UCSD-AML1 (cell line): ENCODE data around the gene FITM2.

Source experiments
- DNase-seq: peaks from one replicate; lab custom pipeline; 2025; ENCODE audit not compliant: unreplicated experiment; lab: John Stamatoyannopoulos, UW

Gene FITM2

DNA sequence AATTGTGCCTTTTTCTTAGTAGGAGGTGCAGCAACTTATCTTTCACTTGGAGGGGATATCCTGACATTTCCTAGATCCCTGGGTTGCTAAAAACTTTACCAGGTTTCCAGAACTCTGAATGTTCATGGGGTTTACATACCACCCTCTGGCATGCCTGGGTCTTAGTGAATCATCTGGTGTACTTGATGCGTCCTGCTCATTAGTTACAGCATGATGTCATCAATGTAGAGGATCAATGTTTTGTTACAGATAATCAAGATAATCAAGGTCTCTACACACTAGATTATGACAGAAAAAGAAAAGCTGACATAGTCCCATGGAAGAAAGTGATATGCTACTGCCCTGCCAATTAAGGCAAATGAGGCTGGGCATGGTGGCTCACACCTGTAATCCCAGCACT is 27.0 kb downstream of the FITM2 start:
- DNase-seq: no peak

GRCh38 chr20:44282192-44282591 is 28.8 kb downstream of the FITM2 start:
- no peak for DNase-seq

DNA sequence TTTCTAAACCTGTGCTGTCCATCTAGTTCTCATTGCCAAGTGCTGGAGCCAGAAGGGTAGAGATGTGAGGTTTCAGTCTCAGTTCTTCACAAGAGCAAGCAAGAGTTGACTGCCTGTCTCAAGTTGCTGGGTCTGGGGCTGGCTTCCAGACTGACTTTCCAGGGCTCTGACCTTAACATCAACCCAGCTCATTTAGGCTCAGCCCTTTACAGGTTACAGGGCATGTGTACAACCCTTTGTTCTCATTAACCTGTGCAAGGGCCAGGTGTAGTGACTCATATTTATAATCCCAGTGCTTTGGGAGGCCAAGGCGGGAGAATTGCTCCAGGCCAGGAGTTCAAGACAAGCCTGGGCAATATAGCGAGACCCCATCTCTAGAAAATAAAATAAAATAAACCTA is 30.6 kb downstream of the FITM2 start:
- DNase-seq: no peak

- DNase-seq: no peak
These were observed 31.8 kb downstream of the FITM2 start for GRCh38 chr20:44279228-44279627.

- DNase-seq: no peak
These were observed 36.5 kb downstream of the FITM2 start for GRCh38 chr20:44274303-44275017.

- no peak for DNase-seq
These were observed 37.5 kb downstream of the FITM2 start for GRCh38 chr20:44273231-44274215.

- no peak for DNase-seq
These were observed 38.9 kb downstream of the FITM2 start for GRCh38 chr20:44271915-44272663.

DNA sequence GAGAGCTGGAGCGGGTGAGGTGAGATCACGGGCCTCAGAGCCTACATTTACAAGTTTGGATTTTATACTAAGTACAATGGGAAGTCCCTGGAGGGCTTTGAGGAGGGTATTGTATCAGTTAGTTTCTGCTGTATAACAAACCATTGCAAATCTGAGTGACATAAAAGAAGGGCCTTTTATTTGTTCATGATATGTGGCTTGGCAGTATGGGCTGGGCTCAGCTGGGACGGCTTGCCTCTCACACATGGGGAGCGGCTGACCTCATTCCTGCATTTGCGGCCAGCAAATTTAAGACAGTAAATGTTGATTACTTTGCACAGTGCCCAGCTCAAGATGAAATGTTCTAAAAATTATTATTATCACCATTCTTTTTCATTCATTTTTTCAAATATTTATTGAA is 42.2 kb downstream of the FITM2 start:
- no peak for DNase-seq

DNA sequence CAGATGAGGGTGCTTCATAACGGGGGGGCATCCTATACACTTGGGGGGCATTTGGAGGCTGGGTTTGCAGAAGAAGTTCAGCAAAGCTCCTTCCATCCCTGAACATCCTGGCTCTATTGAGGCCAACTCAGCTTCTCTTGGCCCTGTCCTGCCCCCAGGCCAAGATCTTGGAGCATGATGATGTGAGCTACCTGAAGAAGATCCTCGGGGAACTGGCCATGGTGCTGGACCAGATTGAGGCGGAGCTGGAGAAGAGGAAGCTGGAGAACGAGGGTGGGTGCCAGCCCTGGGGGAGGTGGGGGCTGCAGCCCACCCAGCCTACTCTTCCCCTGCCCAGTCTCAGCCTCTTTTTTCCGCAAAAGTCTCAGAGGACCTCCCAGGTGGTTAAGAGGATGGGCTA is 46.7 kb downstream of the FITM2 start:
- peak; percentile 12 for DNase-seq

- no peak for DNase-seq
These were observed 52.6 kb downstream of the FITM2 start for GRCh38 chr20:44258226-44258890.

- DNase-seq: no peak
These were observed 54.0 kb downstream of the FITM2 start for GRCh38 chr20:44256961-44257360.

DNA sequence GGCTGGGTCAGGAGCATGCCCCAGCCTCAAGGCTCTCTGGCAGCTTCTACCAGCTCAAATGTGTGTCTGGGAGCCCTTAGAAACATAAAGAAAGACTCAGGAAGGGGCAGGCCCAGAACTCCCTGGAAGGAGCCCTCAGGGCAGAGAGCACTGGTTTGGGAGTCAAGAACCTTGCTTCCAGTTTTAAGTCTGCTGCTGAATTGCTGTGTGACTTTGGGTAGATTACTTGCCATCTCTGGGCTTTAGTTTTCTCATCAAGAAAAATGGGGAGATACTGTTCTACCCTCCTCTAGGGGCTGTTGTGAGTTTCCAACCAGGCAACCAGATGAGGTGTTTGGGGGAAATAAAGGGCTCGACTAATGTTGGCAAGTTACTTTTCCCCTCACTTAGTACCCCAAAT is 55.1 kb downstream of the FITM2 start:
- DNase-seq: no peak

- DNase-seq: no peak
These were observed 56.9 kb downstream of the FITM2 start for GRCh38 chr20:44254073-44254472.

DNA sequence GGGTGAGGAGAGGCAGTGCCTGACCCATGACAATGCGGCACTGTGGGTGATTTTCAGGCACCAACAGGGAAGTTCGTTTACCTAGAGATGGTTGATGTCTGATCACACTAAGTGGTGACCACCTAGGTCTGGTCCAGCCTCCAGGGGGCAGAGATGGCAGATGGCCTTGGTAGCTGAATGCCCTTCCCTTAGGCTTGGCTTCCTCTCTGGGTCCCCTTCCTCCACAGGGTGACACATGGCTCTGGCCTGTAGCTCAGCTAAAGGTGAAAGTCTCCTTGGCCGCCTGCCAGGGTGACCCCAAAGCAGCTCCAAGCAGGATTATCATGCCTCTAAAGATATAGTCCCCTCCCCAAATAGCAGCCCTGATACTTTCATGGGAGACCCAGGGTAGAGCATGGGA is 57.5 kb downstream of the FITM2 start:
- no peak for DNase-seq
